Mononuclear cell (primary cell): ENCODE measurements around the gene ABI3BP. TPM values are rescaled to one million over a fixed set of nuclear protein-coding genes. Genes with fewer than 3 reads are reported as not detected.

ENCODE experiments used
- H3K27me3 ChIP-seq: 2 replicates; pipeline ENCODE4 v1.6.0; 2011; ENCODE audit warnings: low read length, control low read depth; ENCODE audit not compliant: insufficient read depth
- H3K4me1 ChIP-seq: 2 replicates; pipeline ENCODE4 v1.5.1; 2011; ENCODE audit warnings: mild to moderate bottlenecking, low read length, control low read depth; ENCODE audit not compliant: insufficient read depth
- H3K4me3 ChIP-seq: 2 replicates; pipeline ENCODE4 v1.5.1; 2011; ENCODE audit warnings: mild to moderate bottlenecking, low read length, moderate library complexity
- H3K9me3 ChIP-seq: 2 replicates; pipeline ENCODE4 v1.5.1; 2011; ENCODE audit warnings: low read depth, mild to moderate bottlenecking, control low read depth, low read length
- total RNA-seq: library from RNA; depleted of rRNA; stranded (reverse); fragments of >200 nt; gene quantifications from one replicate; pipeline ENCODE4 v1.2.3, GENCODE V29; 2012

The ABI3BP gene
- total RNA-seq, 1 donor, result 0.10 TPM

DNA sequence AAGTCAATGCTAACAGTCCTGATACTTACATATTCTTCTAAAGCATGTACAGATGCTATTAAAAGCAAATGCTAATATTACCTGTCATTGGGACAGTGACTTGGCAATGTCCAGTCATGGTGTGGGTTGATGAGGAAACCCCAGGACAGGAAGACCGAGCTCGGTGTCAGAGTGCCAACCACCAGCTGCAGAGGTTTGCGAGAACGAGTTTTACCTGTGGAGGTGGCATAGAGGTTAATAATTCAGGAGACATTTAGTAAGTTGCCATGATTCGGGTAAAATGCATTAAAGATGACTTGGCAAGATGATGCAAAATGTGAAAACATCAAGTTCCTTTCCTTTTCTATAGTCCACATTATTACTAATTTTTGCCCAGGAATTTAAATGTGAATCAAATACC, 94.5 kb downstream of the ABI3BP start:
- Histone ChIP-seq H3K9me3 (no peaks in the 10 kb centered on the region), H3K4me1 (peaks cover 24% of the 10 kb centered on the region), H3K4me3 (no peak overlapping the region), H3K27me3 (no peaks in the 10 kb centered on the region)

GRCh38 chr3:100896994-100897393, 96.2 kb downstream of the ABI3BP start:
- H3K4me3 ChIP-seq, result no peak overlapping the region
- no peaks in the 10 kb centered on the region for H3K9me3 ChIP-seq
- no peaks in the 10 kb centered on the region for H3K27me3 ChIP-seq
- peaks cover 37% of the 10 kb centered on the region for H3K4me1 ChIP-seq

- Histone ChIP-seq H3K27me3 (peaks cover 4% of the 10 kb centered on the region), H3K4me3 (no peak overlapping the region), H3K4me1 (peaks cover 23% of the 10 kb centered on the region), H3K9me3 (no peaks in the 10 kb centered on the region)
Observed at GRCh38 chr3:100893590-100893989, 99.6 kb downstream of the ABI3BP start.

GRCh38 chr3:100893108-100893507, 100.1 kb downstream of the ABI3BP start:
- peaks cover 18% of the 10 kb centered on the region for H3K4me1 ChIP-seq
- H3K9me3 ChIP-seq, result no peaks in the 10 kb centered on the region
- H3K4me3 ChIP-seq, result no peak overlapping the region
- peaks cover 4% of the 10 kb centered on the region for H3K27me3 ChIP-seq

GRCh38 chr3:100891827-100892226, 101.4 kb downstream of the ABI3BP start:
- H3K27me3 ChIP-seq, result peaks cover 4% of the 10 kb centered on the region
- no peak overlapping the region for H3K4me3 ChIP-seq
- H3K9me3 ChIP-seq, result no peaks in the 10 kb centered on the region
- H3K4me1 ChIP-seq, result peaks cover 15% of the 10 kb centered on the region

GRCh38 chr3:100891033-100891432, 102.2 kb downstream of the ABI3BP start:
- H3K27me3 ChIP-seq, result peaks cover 4% of the 10 kb centered on the region
- no peak overlapping the region for H3K4me3 ChIP-seq
- no peaks in the 10 kb centered on the region for H3K9me3 ChIP-seq
- H3K4me1 ChIP-seq, result peaks cover 15% of the 10 kb centered on the region

DNA sequence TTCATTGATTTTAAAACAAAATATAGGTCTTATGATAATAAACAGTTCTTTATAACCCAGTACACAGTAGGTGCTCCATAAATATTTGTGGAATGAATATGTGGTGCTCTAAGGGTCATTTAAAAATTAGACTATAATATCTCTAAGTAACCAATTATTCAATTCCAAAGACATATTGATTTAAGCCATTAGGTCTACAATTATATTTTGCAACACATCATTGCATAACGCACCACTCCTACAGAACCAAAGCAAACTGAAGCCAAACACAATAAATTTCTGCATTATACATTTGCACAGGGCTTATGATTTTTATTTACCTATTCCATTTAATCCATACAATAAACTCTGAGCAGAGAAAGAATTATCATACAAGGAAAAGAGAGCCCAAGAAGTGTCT, 104.3 kb downstream of the ABI3BP start:
- Histone ChIP-seq H3K4me3 (no peak overlapping the region), H3K4me1 (peaks cover 15% of the 10 kb centered on the region), H3K9me3 (no peaks in the 10 kb centered on the region), H3K27me3 (peaks cover 4% of the 10 kb centered on the region)

GRCh38 chr3:100882571-100882984, 110.6 kb downstream of the ABI3BP start:
- Histone ChIP-seq H3K27me3 (no peaks in the 10 kb centered on the region), H3K4me3 (no peak overlapping the region), H3K4me1 (no peaks in the 10 kb centered on the region), H3K9me3 (no peaks in the 10 kb centered on the region)

DNA sequence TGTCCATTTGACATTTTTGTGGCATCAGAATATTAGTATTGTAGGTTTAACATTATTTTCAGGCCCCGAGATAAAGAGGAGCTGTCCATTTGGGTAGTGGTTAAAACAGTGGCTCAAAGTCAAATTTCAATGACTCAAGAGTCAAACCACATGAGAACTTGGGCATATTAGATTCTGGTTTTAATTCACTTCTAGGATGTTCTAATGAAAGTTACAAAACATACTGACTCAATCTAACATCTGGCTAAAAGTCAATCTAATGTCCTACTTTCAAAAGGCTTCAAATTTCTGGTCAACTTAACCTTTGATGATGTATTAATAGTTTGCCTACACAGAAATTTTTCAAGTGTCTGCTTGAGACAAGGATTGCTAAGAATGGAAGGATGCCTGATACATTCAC, 112.4 kb downstream of the ABI3BP start:
- no peaks in the 10 kb centered on the region for H3K27me3 ChIP-seq
- H3K4me1 ChIP-seq, result no peaks in the 10 kb centered on the region
- H3K9me3 ChIP-seq, result no peaks in the 10 kb centered on the region
- H3K4me3 ChIP-seq, result no peak overlapping the region

GRCh38 chr3:100880072-100880471, 113.1 kb downstream of the ABI3BP start:
- no peaks in the 10 kb centered on the region for H3K27me3 ChIP-seq
- no peaks in the 10 kb centered on the region for H3K4me1 ChIP-seq
- no peaks in the 10 kb centered on the region for H3K9me3 ChIP-seq

GRCh38 chr3:100879195-100879810, 113.9 kb downstream of the ABI3BP start:
- Histone ChIP-seq H3K9me3 (no peaks in the 10 kb centered on the region), H3K4me1 (no peaks in the 10 kb centered on the region), H3K27me3 (no peaks in the 10 kb centered on the region), H3K4me3 (no peak overlapping the region)

More at GRCh38 chr3:100880072-100880471, 113.1 kb downstream of the ABI3BP start:
- H3K4me3 ChIP-seq, result no peak overlapping the region

DNA sequence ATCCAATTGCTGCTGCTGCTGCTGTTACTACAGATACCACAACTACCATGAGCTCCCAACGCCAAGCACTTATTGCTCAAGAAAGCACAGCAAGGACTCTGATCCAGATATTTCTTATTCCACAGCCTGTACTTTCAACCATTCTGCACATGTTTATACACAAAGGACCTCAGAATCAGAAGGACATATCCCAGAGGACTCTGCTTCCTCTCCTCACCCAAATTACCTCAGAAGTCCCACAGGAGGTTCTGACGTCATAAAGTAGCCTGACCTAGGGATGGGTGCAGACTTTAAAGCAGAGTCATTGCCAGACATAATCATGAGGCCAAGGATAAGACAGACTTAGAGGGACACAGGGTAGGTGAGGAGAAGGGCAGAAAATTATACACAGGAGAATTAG, 115.9 kb downstream of the ABI3BP start:
- H3K9me3 ChIP-seq, result no peaks in the 10 kb centered on the region
- H3K27me3 ChIP-seq, result no peaks in the 10 kb centered on the region
- H3K4me3 ChIP-seq, result no peak overlapping the region
- H3K4me1 ChIP-seq, result no peaks in the 10 kb centered on the region

- H3K4me1 ChIP-seq, result no peaks in the 10 kb centered on the region
- no peaks in the 10 kb centered on the region for H3K27me3 ChIP-seq
- no peaks in the 10 kb centered on the region for H3K9me3 ChIP-seq
- no peak overlapping the region for H3K4me3 ChIP-seq
Observed at GRCh38 chr3:100875239-100875638, 118.0 kb downstream of the ABI3BP start.

DNA sequence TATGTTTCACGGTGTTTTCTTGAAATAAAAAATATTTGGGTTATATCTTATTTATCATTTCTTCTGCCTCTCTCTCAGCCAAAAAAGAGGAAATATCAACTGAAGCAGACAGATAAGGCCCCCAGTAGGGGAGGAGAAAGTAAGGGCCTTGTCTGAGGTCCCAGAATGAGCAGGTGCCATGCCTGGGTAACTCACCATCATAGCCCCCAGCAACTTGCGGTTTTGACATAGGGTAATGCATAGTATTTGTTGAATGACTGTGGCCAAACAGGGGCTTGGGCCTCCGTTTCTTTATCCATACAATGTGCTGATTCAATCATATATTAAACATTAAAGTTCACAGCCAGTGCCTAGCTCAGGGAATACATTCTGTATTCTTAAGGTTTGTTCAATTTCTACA, 119.6 kb downstream of the ABI3BP start:
- H3K4me3 ChIP-seq, result no peak overlapping the region

DNA sequence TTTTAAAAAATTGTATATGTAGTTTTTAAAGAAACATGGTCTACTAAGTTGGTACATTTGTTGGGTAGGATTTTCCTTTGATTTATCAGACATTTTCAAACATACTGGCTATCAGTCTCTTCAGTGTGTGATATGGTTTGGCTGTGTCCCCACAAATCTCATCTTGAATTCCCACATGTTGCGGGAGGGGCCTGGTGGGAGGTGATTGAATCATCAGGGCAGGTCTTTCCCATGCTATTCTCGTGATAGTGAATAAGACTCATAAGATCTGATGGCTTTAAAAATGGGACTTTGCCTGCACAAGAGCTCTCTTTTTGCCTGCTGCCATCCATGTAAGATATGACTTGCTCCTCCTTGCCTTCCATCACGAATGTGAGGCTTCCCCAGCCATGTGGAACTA, 121.9 kb downstream of the ABI3BP start:
- Histone ChIP-seq H3K27me3 (no peaks in the 10 kb centered on the region), H3K4me1 (no peaks in the 10 kb centered on the region), H3K4me3 (no peak overlapping the region), H3K9me3 (no peaks in the 10 kb centered on the region)

More for the DNA sequence above, 119.6 kb downstream of the ABI3BP start:
- Histone ChIP-seq H3K27me3 (no peaks in the 10 kb centered on the region), H3K4me1 (no peaks in the 10 kb centered on the region), H3K9me3 (no peaks in the 10 kb centered on the region)

DNA sequence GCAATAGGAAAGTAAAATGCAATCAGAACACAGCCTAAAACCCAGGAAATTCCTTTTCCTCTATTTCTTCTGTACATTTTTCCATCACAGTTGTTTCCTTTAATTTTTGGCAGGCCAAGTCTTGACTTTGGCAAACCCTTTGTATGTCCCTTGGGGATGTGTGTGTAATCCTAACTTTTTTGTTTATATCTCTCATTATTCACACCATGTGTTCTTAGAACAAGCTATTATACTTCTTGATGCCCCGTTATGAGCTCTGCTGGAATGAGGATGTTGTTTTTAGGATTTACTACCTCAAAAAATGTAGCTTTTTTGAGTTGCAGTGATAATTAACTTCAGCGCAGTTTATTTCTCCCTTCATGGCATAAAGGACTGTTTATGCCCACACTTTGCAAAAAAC, 123.4 kb downstream of the ABI3BP start:
- Histone ChIP-seq H3K27me3 (no peaks in the 10 kb centered on the region), H3K9me3 (no peaks in the 10 kb centered on the region), H3K4me1 (no peaks in the 10 kb centered on the region), H3K4me3 (no peak overlapping the region)
